SH-SY5Y (cell line): Measurements from ENCODE around the gene CPZ.

ENCODE experiments used
- GATA2 ChIP-seq: IDR thresholded peaks from 2 replicates; pipeline ENCODE4 v1.6.1; 2011; ENCODE audit warnings: mild to moderate bottlenecking, low read depth, low read length
- GATA3 ChIP-seq: IDR thresholded peaks from 2 replicates; pipeline ENCODE4 v1.6.1; 2011; ENCODE audit warnings: low read depth, mild to moderate bottlenecking, low read length, moderate library complexity

DNA sequence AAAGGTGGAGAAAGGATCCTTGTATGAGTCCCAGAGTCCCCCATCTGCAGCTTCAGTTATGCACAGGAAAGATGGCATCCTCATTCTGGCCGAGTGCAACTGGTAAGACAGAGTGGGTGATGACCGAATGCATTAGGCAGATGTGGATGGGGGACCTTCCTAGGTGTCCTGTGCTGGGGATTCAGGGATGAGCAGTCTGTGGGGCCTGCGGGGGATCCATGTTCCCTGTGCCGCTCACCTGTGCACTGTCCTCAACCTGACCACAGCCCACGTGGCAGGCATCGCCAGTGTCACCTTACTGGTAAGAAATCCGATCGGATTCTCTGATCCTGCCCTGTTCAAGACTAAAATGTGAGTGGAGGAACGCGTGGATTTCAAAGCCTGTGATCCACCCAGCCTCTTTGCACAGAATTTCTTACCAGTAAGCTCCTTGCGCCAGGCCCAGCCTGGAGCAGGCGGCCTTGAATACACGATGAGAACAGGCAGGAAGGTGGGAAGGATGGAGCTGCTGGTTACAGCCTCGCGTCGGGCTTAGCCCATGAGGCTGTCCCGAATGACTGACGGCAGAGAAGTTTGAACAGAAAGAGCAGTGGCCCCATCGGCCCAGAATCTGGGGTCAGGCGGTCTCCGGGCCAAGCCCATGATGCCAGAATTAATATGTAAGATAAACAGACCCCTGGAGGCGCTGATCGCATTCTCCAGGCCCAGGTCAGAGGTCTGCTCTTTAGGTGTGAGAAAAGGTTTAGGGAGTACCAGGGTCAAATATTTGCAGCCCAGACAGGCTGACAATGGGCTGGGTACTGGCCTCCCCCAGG is 56.5 kb downstream of the CPZ start:
- no peak for TF ChIP-seq GATA2
- no peak for TF ChIP-seq GATA3
